Hepatocyte (in vitro differentiated cells): ENCODE measurements around the gene CACNB4.

Experiments used
- EZH2phosphoT487 ChIP-seq: fragments of 200-600 bp; sonication (generic); IDR thresholded peaks from one replicate; pipeline ENCODE4 v1.6.1; 2018; ENCODE audit warnings: antibody characterized with exemption, mild to moderate bottlenecking, low read depth, moderate library complexity; ENCODE audit not compliant: unreplicated experiment, severe bottlenecking
- TF ChIP-seq, protein P1 (sequence below): fragments of 200-600 bp; sonication (generic); IDR thresholded peaks from 2 replicates; pipeline ENCODE4 v1.5.1; 2016; ENCODE audit warnings: antibody characterized with exemption, mild to moderate bottlenecking; ENCODE audit not compliant: poor library complexity

DNA sequence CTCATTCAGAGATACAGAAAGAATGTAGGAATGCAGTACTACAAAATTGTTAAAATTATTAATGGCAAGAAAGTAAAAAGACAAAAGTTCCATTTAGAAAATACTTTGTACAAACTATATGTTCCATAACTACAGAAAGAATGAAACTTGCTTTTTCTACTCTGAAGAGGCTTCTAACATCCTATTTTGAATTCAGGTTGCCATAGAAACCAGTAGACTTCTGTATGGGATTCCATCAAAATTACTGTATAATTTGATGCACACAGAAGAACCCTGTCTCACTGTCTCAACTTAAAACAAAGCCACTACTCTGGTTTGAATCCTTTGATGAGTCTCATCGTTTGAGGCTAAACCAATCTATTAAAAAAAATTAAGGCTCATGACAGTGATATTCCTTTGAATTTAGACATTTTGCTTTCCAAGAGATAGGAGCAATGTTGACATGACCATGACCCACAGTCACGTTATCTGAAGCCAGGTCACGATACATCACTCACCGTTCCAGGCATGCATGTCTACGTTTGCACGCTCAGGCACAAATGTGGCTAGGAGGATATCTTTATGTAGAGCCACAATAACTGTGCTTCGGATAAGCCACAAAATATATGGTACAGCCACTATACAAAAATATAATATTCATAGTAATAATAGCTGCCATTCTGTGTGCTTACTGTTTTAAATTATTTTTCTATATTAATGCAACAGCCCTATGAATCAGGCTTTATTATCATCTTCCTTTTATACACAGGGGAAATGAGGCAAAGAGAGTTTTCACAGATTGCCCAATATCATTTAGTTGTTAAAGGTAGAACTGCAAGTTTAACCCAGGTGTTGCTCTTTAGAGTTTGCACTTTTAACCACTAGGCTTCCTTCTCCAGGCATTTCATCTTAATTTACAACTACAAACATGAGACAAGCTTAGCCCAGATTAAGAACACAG, 82.4 kb downstream of the CACNB4 start:
- TF ChIP-seq, protein P1, sequence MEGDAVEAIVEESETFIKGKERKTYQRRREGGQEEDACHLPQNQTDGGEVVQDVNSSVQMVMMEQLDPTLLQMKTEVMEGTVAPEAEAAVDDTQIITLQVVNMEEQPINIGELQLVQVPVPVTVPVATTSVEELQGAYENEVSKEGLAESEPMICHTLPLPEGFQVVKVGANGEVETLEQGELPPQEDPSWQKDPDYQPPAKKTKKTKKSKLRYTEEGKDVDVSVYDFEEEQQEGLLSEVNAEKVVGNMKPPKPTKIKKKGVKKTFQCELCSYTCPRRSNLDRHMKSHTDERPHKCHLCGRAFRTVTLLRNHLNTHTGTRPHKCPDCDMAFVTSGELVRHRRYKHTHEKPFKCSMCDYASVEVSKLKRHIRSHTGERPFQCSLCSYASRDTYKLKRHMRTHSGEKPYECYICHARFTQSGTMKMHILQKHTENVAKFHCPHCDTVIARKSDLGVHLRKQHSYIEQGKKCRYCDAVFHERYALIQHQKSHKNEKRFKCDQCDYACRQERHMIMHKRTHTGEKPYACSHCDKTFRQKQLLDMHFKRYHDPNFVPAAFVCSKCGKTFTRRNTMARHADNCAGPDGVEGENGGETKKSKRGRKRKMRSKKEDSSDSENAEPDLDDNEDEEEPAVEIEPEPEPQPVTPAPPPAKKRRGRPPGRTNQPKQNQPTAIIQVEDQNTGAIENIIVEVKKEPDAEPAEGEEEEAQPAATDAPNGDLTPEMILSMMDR = no peak
- no peak for TF ChIP-seq EZH2phosphoT487
